ENCODE measurements around the gene ABCA9. TPM values are rescaled to one million over a fixed set of nuclear protein-coding genes. Genes with fewer than 3 reads are reported as not detected.

Gene ABCA9
- polyA plus RNA-seq, 2 of the 4 experiments (the other 2 are of a cell fraction): 0.01 TPM; not detected in 1

- 43% methylated on average over 3 of the region's 3 CpGs for WGBS (ENCODE audit: missing lambda C conversion rate)
- Histone ChIP-seq H3K27ac (no peak overlapping the region), H3K4me3 (no peak overlapping the region), H3K4me1 (no peaks in the 10 kb centered on the region), H3K4me2 (no peak overlapping the region), H3K9me3 (no peaks in the 10 kb centered on the region)
- ChIA-PET CTCF (interaction anchor here (2.0 kb wide), 1 partner anchor 260 kb away, joined by 4 read pairs; no protein-coding TSS in a partner anchor), POLR2A (no interaction called here)
- no peak for ATAC-seq
- FAIRE-seq: no peak
- TF ChIP-seq SREBF2 (IDR thresholded peaks at IDR 0.05) (no peak), RFX5 (IDR thresholded peaks at IDR 0.05) (no peak), BHLHE40 (IDR thresholded peaks at IDR 0.05; ENCODE audit: low read depth, low read length) (no peak), HDAC2 (IDR thresholded peaks at IDR 0.05) (no peak), MAFK (IDR thresholded peaks at IDR 0.05; ENCODE audit: partially characterized antibody) (no peak), RNF2 (IDR thresholded peaks at IDR 0.05; ENCODE audit: borderline replicate concordance, low read depth) (no peak), JUN (IDR thresholded peaks at IDR 0.05) (no peak), ZNF302 (CRISPR knock-in tag; IDR thresholded peaks at IDR 0.05) (no peak), JUNB (IDR thresholded peaks at IDR 0.05) (no peak)
- no peak for DNase-seq (ENCODE audit: low read depth in 1 of 2, low spot score in 1 of 2)
These were observed 28.9 kb downstream of the ABCA9 start for GRCh38 chr17:69031839-69032238.

GRCh38 chr17:69030169-69030568 lies 30.6 kb downstream of the ABCA9 start:
- no peak for FAIRE-seq
- no peak overlapping the region for H3K27ac ChIP-seq
- H3K9me3 ChIP-seq: no peaks in the 10 kb centered on the region
- no peak overlapping the region for H3K4me3 ChIP-seq
- no peak for DNase-seq (ENCODE audit: low read depth in 1 of 2, low spot score in 1 of 2)
- H3K4me2 ChIP-seq: no peak overlapping the region
- WGBS (ENCODE audit: missing lambda C conversion rate): 78% methylated on average over 1 of the region's 1 CpG
- no peaks in the 10 kb centered on the region for H3K4me1 ChIP-seq
- POLR2A ChIA-PET: no interaction called here
- CTCF ChIA-PET: no interaction called here
- no peak for ATAC-seq
- TF ChIP-seq FOSL2 (IDR thresholded peaks at IDR 0.05) (no peak), FOSL2 (CRISPR knock-in tag; IDR thresholded peaks at IDR 0.05) (no peak), GATA3 (IDR thresholded peaks at IDR 0.05; ENCODE audit: borderline replicate concordance) (no peak), CHD2 (IDR thresholded peaks at IDR 0.05; ENCODE audit: low read length, partially characterized antibody) (no peak)

- TF ChIP-seq REST (IDR thresholded peaks at IDR 0.05) (no peak), RFX5 (IDR thresholded peaks at IDR 0.05) (no peak), TP53 (CRISPR knock-in tag; IDR thresholded peaks at IDR 0.05) (no peak), JUNB (IDR thresholded peaks at IDR 0.05) (no peak), CTCF (IDR thresholded peaks at IDR 0.05) (no peak), TFCP2L1 (CRISPR knock-in tag; IDR thresholded peaks at IDR 0.05) (no peak), HOXB5 (CRISPR knock-in tag; IDR thresholded peaks at IDR 0.05) (no peak), PHF8 (IDR thresholded peaks at IDR 0.05; ENCODE audit: borderline replicate concordance, low read depth) (no peak)
- no peak for FAIRE-seq
These were observed 42.0 kb downstream of the ABCA9 start for GRCh38 chr17:69018687-69019086.

More at GRCh38 chr17:69018687-69019086, 42.0 kb downstream of the ABCA9 start:
- no peak overlapping the region for H3K4me2 ChIP-seq
- no peaks in the 10 kb centered on the region for H3K4me1 ChIP-seq
- DNase-seq (ENCODE audit: low read depth in 1 of 2, low spot score in 1 of 2) (no peak), ATAC-seq (no peak)
- no peak overlapping the region for H3K27ac ChIP-seq
- ChIA-PET CTCF (interaction anchor here (1.5 kb wide), 1 partner anchor 247 kb away, joined by 3 read pairs; no protein-coding TSS in a partner anchor), POLR2A (no interaction called here)
- H3K9me3 ChIP-seq: no peaks in the 10 kb centered on the region
- H3K4me3 ChIP-seq: no peak overlapping the region
- WGBS (ENCODE audit: missing lambda C conversion rate): 0% methylated on average over 1 of the region's 1 CpG

All from A549 (cell line).